ENCODE results near the gene AOPEP.

The AOPEP gene

DNA sequence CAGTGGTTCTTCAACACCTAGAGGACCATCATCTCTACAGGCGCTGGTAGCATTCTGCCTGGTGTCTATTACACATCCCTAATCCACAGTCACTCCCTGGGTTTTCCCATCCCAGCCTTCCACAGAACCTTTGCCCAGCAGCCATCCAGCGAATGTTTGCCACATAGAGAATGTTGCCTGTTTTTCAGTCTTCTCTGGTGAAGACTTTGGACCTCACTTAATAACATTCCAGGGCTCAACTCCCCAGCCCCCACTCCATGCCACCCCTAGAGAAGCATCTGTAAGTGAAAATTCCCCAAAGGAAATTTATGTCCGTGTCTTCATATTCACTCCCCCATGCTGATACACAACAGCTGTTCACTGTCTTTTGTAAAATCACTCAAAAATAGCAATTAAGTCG is 249.6 kb downstream of the AOPEP start:
- FAIRE-seq (no peak), DNase-seq (ENCODE audit: insufficient read length, low spot score) (no peak)

GRCh38 chr9:94977416-94977815 is 250.9 kb downstream of the AOPEP start:
- FAIRE-seq (no peak), DNase-seq (ENCODE audit: insufficient read length, low spot score) (no peak)

GRCh38 chr9:94979904-94980507 is 253.5 kb downstream of the AOPEP start:
- DNase-seq (ENCODE audit: insufficient read length, low spot score) = no peak
- FAIRE-seq = no peak

DNA sequence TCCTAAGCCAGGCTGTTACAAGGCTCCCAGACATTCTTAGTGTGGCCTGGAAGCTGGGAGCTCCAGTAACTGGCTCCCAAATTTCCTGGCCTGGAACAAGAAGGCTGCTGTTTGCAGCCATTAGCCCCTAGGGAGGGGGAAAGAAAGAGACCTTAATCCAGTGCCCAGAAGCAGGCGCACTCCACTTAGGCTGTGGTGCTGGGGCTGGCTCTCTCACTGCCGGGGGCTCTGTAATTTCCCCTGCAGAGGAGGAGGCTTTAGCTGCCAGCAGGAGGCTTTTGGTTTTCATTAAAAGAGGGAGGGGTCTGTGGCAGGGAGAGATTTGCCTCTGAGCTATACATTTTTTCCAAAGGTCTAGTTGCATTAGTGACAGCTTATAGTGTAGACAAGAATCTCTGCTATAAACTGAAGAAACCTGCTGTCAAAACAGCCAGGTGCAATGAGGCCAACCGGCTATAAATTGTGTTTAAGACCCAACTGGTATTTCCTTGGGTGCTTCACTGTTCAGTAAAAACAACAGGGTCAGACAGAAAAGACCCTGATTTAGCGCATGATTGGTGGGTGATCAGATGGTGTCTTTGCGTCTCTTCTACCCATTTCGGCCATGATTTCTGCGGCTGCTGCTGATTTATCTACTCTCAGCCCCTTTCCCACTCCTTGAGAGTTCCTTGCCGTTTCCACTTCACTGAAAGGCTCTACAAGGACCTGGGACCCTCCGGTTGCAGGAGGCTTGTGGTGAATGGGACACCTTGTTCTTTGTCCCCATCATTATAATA is 254.6 kb downstream of the AOPEP start:
- DNase-seq (ENCODE audit: insufficient read length, low spot score) (no peak), FAIRE-seq (no peak)

- FAIRE-seq = no peak
These were observed 255.2 kb downstream of the AOPEP start for GRCh38 chr9:94981723-94982090.

DNA sequence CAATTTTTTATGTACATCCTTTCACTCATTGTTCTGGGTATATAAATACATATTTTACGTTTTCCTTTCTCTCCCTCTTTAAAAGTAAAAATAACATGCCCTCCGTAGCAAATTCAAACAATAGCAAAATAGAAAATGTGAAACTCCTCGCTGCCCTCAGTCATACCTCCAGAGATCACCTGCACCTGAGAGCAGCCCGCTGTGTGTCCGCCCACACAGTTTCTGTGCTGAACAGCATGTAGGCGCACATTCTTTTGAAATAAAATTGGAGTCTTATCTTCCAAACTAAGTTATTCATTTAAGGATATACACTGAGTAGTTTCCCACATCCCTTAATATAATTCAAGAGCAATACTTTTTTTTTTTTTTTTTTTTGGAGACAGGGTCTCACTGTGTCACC is 255.7 kb downstream of the AOPEP start:
- DNase-seq (ENCODE audit: insufficient read length, low spot score) = no peak
- FAIRE-seq = no peak

More at GRCh38 chr9:94981723-94982090, 255.2 kb downstream of the AOPEP start:
- no peak for DNase-seq (ENCODE audit: insufficient read length, low spot score)

- no peak for DNase-seq (ENCODE audit: insufficient read length, low spot score)
- FAIRE-seq = no peak
These were observed 257.1 kb downstream of the AOPEP start for GRCh38 chr9:94983552-94983951.

GRCh38 chr9:94984891-94985476 is 258.5 kb downstream of the AOPEP start:
- FAIRE-seq (no peak), DNase-seq (ENCODE audit: insufficient read length, low spot score) (no peak)

GRCh38 chr9:94985649-94986048 is 259.1 kb downstream of the AOPEP start:
- no peak for FAIRE-seq

GRCh38 chr9:94987731-94988130 is 261.2 kb downstream of the AOPEP start:
- FAIRE-seq (no peak), DNase-seq (ENCODE audit: insufficient read length, low spot score) (no peak)

More at GRCh38 chr9:94985649-94986048, 259.1 kb downstream of the AOPEP start:
- DNase-seq (ENCODE audit: insufficient read length, low spot score) = no peak

DNA sequence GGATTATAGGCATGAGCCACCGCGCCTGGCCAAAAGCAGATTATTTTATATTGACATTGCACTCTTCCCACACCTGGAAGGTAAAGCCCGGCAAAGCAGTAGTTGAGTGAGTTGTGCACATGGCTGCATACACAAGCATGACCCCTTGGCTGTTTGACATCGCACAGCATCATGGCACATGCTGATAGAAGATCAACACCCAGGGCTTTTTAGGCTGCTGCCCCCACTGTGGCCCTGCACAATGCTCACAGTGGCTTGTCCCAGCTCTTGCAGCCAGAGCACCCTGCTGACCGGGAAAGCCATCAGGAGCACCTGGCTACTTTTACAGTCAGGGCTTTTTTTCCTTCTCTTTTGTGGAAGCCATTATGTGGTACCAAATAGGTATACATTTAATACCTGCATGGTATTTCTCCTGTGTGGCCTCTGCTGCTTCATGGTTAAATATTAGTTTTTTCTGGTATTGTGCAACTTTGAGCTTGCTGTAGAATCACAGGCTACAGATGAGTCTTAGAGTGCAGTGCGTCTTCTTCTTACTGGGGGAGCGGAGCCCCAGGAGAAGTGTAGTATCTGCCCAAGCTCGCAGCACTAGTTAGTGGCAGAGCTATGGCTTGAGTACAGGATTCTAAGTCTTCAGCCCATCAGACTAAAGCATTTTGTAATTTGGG is 264.5 kb downstream of the AOPEP start:
- DNase-seq (ENCODE audit: insufficient read length, low spot score) = no peak
- FAIRE-seq = no peak

GRCh38 chr9:94991961-94992907 is 265.7 kb downstream of the AOPEP start:
- DNase-seq (ENCODE audit: insufficient read length, low spot score) = no peak
- no peak for FAIRE-seq

GRCh38 chr9:94993160-94993820 is 266.8 kb downstream of the AOPEP start:
- no peak for FAIRE-seq
- DNase-seq (ENCODE audit: insufficient read length, low spot score) = no peak

DNA sequence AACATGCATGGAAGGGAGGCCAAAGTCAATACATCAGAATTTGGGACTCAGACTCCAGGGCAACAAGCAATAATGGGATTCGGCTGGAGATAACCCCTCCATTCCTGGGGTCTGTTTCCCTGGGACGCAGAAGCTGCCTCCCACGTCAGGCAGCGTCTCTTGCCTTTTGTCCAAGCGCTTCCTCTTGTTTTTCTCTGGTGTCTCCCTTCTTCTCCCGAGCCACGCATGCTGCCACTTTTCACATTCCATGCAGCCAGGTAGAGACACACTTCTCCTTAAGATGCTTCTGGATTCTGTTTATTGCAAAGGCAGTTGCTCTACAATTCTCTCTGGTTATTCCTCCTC is 267.3 kb downstream of the AOPEP start:
- DNase-seq (ENCODE audit: insufficient read length, low spot score) (no peak), FAIRE-seq (no peak)

DNA sequence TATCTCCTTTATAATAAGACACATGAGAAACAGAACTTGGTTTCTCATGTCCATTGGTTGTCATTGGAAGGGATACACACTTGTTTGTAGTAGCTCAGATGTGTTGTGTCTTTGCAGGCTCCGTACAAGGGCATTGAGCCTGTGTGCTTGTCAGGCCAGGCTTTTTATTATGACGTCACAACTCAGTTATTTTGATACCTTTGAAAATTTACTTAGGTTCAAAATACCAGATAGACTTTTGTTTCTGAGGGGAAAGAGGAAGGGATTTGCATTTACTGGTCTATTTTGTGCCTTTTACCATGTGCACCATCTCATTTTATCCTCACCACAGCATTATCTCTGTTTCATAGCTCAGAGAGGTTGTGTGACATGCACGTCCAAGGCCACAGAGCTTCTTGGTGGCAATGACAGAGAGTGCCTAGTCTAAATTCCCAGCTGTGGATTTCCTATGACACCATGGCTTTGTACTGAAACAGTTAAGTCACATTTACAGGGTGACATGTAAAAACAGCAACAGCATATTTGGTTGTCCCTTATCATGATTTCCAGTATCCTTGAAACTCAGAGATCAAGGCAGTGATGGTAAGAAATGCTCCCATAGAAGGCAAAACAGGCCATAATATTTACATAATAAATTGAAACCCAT is 268.7 kb downstream of the AOPEP start:
- FAIRE-seq (no peak), DNase-seq (ENCODE audit: insufficient read length, low spot score) (no peak)

- no peak for DNase-seq (ENCODE audit: insufficient read length, low spot score)
- no peak for FAIRE-seq
These were observed 270.1 kb downstream of the AOPEP start for GRCh38 chr9:94996641-94997040.

DNA sequence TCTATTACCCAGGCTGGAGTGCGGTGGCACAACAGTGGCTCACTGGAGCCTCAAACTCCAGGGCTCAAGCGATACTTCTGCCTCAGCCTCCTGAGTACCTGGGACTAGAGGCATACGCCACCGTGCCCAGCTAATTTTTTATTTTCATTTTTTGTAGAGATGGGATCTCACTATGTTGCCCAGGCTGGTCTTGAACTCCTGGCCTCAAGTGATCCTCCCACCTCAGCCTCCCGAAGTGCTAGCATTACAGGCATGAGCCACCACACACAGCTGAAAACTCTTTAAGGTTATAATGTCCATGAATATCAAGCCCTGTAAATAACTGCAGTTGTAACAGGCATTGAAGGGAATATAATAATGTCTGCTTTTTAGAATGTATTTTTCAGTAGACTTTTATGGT is 271.2 kb downstream of the AOPEP start:
- DNase-seq (ENCODE audit: insufficient read length, low spot score) (no peak), FAIRE-seq (no peak)

DNA sequence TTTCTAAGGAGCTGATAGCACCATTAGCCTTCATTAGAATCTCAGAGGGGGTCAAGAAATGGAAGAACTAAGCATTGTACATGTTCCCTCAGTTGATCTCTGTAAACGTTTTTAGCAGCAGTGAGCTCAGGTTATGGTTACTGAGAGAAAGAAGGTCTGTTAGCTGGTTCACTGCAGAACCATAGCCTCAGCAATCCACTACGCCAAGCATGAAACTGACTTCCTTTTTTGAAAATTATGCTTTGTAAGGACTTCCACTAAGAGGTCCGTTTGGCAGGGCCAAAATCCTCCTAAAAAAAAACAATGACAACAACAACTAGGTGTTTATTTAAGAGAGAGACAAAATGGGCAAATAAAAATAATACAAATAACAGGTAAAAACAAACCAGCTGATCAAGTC is 273.3 kb downstream of the AOPEP start:
- FAIRE-seq = no peak
- no peak for DNase-seq (ENCODE audit: insufficient read length, low spot score)

DNA sequence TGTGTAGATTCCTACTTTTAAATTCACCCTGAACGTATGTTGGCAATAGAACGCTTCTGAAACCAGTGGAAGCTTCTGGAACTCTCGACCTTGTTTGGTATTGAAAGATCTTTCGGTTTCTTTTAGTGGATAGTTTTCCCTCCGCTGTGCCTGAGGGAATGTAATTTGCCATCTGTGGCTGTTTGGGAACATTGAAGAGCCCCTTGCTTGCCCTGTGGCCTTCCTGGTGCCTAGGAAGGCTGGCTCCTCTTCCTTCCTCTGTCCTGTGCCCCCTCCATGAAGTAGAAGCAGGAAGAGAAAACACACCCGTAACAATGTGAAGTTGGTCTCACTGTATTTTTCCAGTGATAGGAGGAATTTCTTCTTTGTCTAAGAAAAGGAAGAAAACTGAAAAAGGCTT is 274.3 kb downstream of the AOPEP start:
- no peak for FAIRE-seq
- DNase-seq (ENCODE audit: insufficient read length, low spot score) = no peak

GRCh38 chr9:95001720-95002119 is 275.2 kb downstream of the AOPEP start:
- no peak for DNase-seq (ENCODE audit: insufficient read length, low spot score)
- FAIRE-seq = no peak
